Endodermal cell (in vitro differentiated cells): Measurements from ENCODE around the gene FAM3D. TPM values are rescaled to one million over a fixed set of nuclear protein-coding genes. Genes with fewer than 3 reads are reported as not detected.
"Not testable (repeated sequence)": the region's sequence is repeated elsewhere in the genome, so short reads cannot be mapped to it uniquely, and the experiment has no call there.

ENCODE experiments used
- DNase-seq: peaks from one replicate; pipeline ENCODE4 v3.0.0-alpha.2; 2017
- H3K27ac ChIP-seq: 2 replicates; pipeline ENCODE4 v1.5.1; 2013; ENCODE audit warnings: mild to moderate bottlenecking, low read depth, low read length, moderate library complexity
- H3K27me3 ChIP-seq: 2 replicates; pipeline ENCODE4 v1.6.1; 2013; ENCODE audit warnings: mild to moderate bottlenecking, low read length, moderate library complexity; ENCODE audit not compliant: insufficient read depth, control insufficient read depth, poor library complexity, severe bottlenecking
- H3K36me3 ChIP-seq: 2 replicates; pipeline ENCODE4 v1.7.0; 2013; ENCODE audit warnings: mild to moderate bottlenecking, low read length, moderate library complexity; ENCODE audit not compliant: control insufficient read depth, insufficient read depth
- H3K4me1 ChIP-seq: one replicate; pipeline ENCODE4 v1.7.0; 2013; ENCODE audit warnings: low read length; ENCODE audit not compliant: control insufficient read depth, insufficient read depth
- H3K4me3 ChIP-seq: 2 replicates; pipeline ENCODE4 v1.5.1; 2013; ENCODE audit warnings: mild to moderate bottlenecking, low read length, moderate library complexity
- H3K9ac ChIP-seq: 2 replicates; pipeline ENCODE4 v1.6.1; 2013; ENCODE audit warnings: mild to moderate bottlenecking, low read length, moderate library complexity; ENCODE audit not compliant: poor library complexity, severe bottlenecking; ENCODE audit errors: extremely low read depth
- H3K9me3 ChIP-seq: 2 replicates; pipeline ENCODE4 v1.6.1; 2013; ENCODE audit warnings: mild to moderate bottlenecking, low read length, moderate library complexity; ENCODE audit not compliant: control insufficient read depth
- H3K27ac Mint-ChIP-seq: 2 replicates; pipeline ENCODE4 v1.8.0; 2020; ENCODE audit warnings: mixed read lengths
- H3K27me3 Mint-ChIP-seq: 2 replicates; pipeline ENCODE4 v1.8.0; 2021; ENCODE audit warnings: mild to moderate bottlenecking, mixed read lengths; ENCODE audit not compliant: insufficient read depth
- H3K36me3 Mint-ChIP-seq: 2 replicates; pipeline ENCODE4 v1.8.0; 2020; ENCODE audit warnings: low read depth, mixed read lengths
- H3K4me1 Mint-ChIP-seq: 2 replicates; pipeline ENCODE4 v1.8.0; 2020; ENCODE audit warnings: mixed read lengths
- H3K4me3 Mint-ChIP-seq: 2 replicates; pipeline ENCODE4 v1.8.0; 2020; ENCODE audit warnings: mild to moderate bottlenecking, moderate library complexity, mixed read lengths
- H3K9me3 Mint-ChIP-seq: 2 replicates; pipeline ENCODE4 v1.8.0; 2020; ENCODE audit warnings: mild to moderate bottlenecking, mixed read lengths
- CTCF ChIP-seq: fragments of 200-600 bp; sonication (generic); conservative IDR thresholded peaks from 2 replicates; pipeline ENCODE4 v1.5.0; 2021; ENCODE audit warnings: antibody characterized with exemption, mild to moderate bottlenecking
- WGBS, 2 experiments: methylation state at CpG; one replicate each; pipeline versions ENCODE4 v1.1.5 to v1.1.7; 2013; ENCODE audit warnings: missing lambda C conversion rate in 2 of 2, mixed read lengths in 1 of 2; ENCODE audit not compliant: insufficient coverage in 1 of 2, insufficient read length in 1 of 2; 5-methylcytosine and 5-hydroxymethylcytosine counted together
- total RNA-seq, 2 donors: library from RNA; stranded (reverse); fragmentation: NEBNext Ultra II Directional in 1 of 2; extraction: Animal tissue kit (Norgen Biotek cat#: 25700) in 1 of 2; gene quantifications; 2 replicates in 1 of 2; 3 replicates in 1 of 2; pipeline ENCODE4 v1.2.1, GENCODE V29; 2021

FAM3D gene
- total RNA-seq, 2 donors from 2014 or later: not detected

DNA sequence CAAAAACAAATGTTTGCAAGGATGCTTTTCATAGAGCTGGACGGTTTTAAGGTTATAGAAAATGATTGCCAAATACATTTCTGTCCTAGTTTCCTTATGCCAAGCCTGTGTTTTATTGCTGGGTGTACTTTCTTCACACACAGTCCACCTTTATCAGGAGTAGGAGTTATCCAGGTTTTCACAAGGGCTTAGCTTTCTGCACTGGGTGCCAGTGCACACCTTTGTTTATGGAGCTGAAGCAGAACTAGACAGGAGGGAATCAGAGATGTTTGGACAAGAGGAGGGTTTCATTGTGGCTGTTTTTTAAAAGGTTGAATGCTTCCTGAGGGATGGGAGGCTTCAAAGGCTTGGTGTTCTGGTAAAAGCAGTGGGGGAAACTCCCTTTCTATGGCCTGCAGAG lies 29.5 kb upstream of the FAM3D start:
- WGBS, 2 experiments: 92% methylated on average over 1 of the region's 1 CpG; no CpG with 5 or more reads in 1 of the 2 experiments
- Histone ChIP-seq H3K27me3 (peaks cover 3% of the 10 kb centered on the region), H3K4me1 (no peaks in the 10 kb centered on the region), H3K27ac (no peak overlapping the region), H3K9ac (no peak overlapping the region), H3K36me3 (no peaks in the 10 kb centered on the region), H3K9me3 (peaks cover 32% of the 10 kb centered on the region), H3K4me3 (no peak overlapping the region)
- no peaks in the 10 kb centered on the region for H3K36me3 Mint-ChIP-seq
- H3K4me1 Mint-ChIP-seq: no peaks in the 10 kb centered on the region
- no peak overlapping the region for H3K4me3 Mint-ChIP-seq
- no peak for TF ChIP-seq CTCF
- no peak overlapping the region for H3K27ac Mint-ChIP-seq
- H3K27me3 Mint-ChIP-seq: peaks cover 4% of the 10 kb centered on the region
- H3K9me3 Mint-ChIP-seq: peaks cover 47% of the 10 kb centered on the region
- no peak for DNase-seq

DNA sequence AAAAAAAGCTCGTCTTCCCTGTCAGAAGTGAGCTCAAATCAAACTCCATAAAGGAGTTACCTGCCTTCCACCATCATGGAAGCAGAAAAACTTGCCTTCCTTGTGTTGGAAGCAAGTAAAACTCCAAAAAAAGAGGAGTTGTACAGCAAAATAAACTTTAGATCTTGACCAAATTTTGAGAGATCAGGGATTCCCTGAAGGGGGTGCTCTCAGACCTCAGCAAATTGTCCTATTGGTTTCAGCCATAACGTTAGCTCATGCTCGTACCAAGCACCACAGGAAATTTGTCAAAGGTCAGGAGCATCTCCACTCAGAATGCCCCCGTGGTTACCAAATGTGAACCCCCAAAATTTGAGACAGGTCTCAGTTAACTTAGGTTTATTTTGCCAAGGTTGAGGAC lies 28.7 kb upstream of the FAM3D start:
- H3K9ac ChIP-seq, DNase-seq, H3K27me3 Mint-ChIP-seq, H3K36me3 Mint-ChIP-seq, H3K4me3 Mint-ChIP-seq, H3K4me3 ChIP-seq, H3K27me3 ChIP-seq, H3K4me1 Mint-ChIP-seq, H3K27ac ChIP-seq, H3K4me1 ChIP-seq, H3K27ac Mint-ChIP-seq, H3K36me3 ChIP-seq: not testable (repeated sequence)
- 80 to 82% methylated on average over 3 to 4 of the region's 4 CpGs for WGBS, 2 experiments
- H3K9me3 Mint-ChIP-seq: peaks cover 55% of the 10 kb centered on the region
- H3K9me3 ChIP-seq: peaks cover 40% of the 10 kb centered on the region

- Histone ChIP-seq H3K9ac (no peak overlapping the region), H3K4me1 (no peaks in the 10 kb centered on the region), H3K27ac (no peak overlapping the region), H3K27me3 (no peaks in the 10 kb centered on the region), H3K4me3 (no peak overlapping the region), H3K9me3 (peaks cover 51% of the 10 kb centered on the region), H3K36me3 (no peaks in the 10 kb centered on the region)
- TF ChIP-seq CTCF: no peak
- no peaks in the 10 kb centered on the region for H3K36me3 Mint-ChIP-seq
- H3K4me3 Mint-ChIP-seq: no peak overlapping the region
- H3K4me1 Mint-ChIP-seq: no peaks in the 10 kb centered on the region
- peaks cover 66% of the 10 kb centered on the region for H3K9me3 Mint-ChIP-seq
- no peak for DNase-seq
- WGBS, 2 experiments: 82 to 88% methylated on average over 3 to 7 of the region's 7 CpGs
- H3K27ac Mint-ChIP-seq: no peak overlapping the region
- peaks cover 7% of the 10 kb centered on the region for H3K27me3 Mint-ChIP-seq
These were observed 27.6 kb upstream of the FAM3D start for GRCh38 chr3:58693940-58694850.
